Measurements from ENCODE around the gene LIN37. TPM values are rescaled to one million over a fixed set of nuclear protein-coding genes. Genes with fewer than 3 reads are reported as not detected.

Gene LIN37
- total and polyA plus RNA-seq, 2 experiments from 2014 or later, result 12.0 to 13.6 TPM

GRCh38 chr19:35757231-35757748 lies 8.9 kb downstream of the LIN37 start:
- Histone ChIP-seq H3K4me3 (no peak overlapping the region), H2AFZ (no peak overlapping the region), H3K9me3 (ENCODE audit: low read depth) (no peaks in the 10 kb centered on the region), H3K4me2 (peak overlapping the region; percentile 74), H3K27me3 (peaks cover 2% of the 10 kb centered on the region), H3K4me1 (ENCODE audit: insufficient read depth) (peaks cover 28% of the 10 kb centered on the region), H3K79me2 (peaks cover 22% of the 10 kb centered on the region), H4K20me1 (ENCODE audit: insufficient read depth, poor library complexity, severe bottlenecking) (no peaks in the 10 kb centered on the region), H3K27ac (peak overlapping the region; percentile 97), H3K36me3 (replicated peaks; ENCODE audit: insufficient read depth, low read depth) (no peaks in the 10 kb centered on the region), H3K9me2 (replicated peaks; ENCODE audit: insufficient read depth) (no peaks in the 10 kb centered on the region)
- WGBS (ENCODE audit: low lambda C conversion rate, missing lambda C conversion rate), result 11% methylated on average over 18 of the region's 19 CpGs
- peak; percentile 92 for DNase-seq (ENCODE audit: low spot score)
- TF ChIP-seq EZH2 (IDR thresholded peaks at IDR 0.05; ENCODE audit: borderline replicate concordance), result no peak
- no peak for TF ChIP-seq CTCF (IDR thresholded peaks at IDR 0.05; ENCODE audit: poor library complexity)
- TF ChIP-seq EZH2phosphoT487 (IDR thresholded peaks at IDR 0.05; ENCODE audit: low read depth, severe bottlenecking, unreplicated experiment), result no peak

GRCh38 chr19:35757749-35758608 lies 9.6 kb downstream of the LIN37 start, which contains the start of gene PROSER3:
Gene PROSER3, plus strand, starts transcription at chr19:35758176. Its CDS starts 40 bp downstream, at chr19:35758216.
- H3K27me3 ChIP-seq, result peaks cover 2% of the 10 kb centered on the region
- peak within 1 kb of the TSS; percentile 43 for H3K4me3 ChIP-seq
- peak within 1 kb of the TSS; percentile 97 for H3K27ac ChIP-seq
- peaks cover 28% of the 10 kb centered on the region for H3K4me1 ChIP-seq (ENCODE audit: insufficient read depth)
- peak; percentile 98 for DNase-seq (ENCODE audit: low spot score)
- H3K4me2 ChIP-seq, result peak within 1 kb of the TSS; percentile 77
- H2AFZ ChIP-seq, result peak within 1 kb of the TSS; percentile 58
- H4K20me1 ChIP-seq (ENCODE audit: insufficient read depth, poor library complexity, severe bottlenecking), result no peaks in the 10 kb centered on the region
- no peaks in the 10 kb centered on the region for H3K9me3 ChIP-seq (ENCODE audit: low read depth)
- WGBS (ENCODE audit: low lambda C conversion rate, missing lambda C conversion rate), result under 1% methylated on average over 52 of the region's 53 CpGs
- TF ChIP-seq EZH2phosphoT487 (IDR thresholded peaks at IDR 0.05; ENCODE audit: low read depth, severe bottlenecking, unreplicated experiment) (no peak), CTCF (IDR thresholded peaks at IDR 0.05; ENCODE audit: poor library complexity) (no peak), EZH2 (IDR thresholded peaks at IDR 0.05; ENCODE audit: borderline replicate concordance) (no peak)
- no peaks in the 10 kb centered on the region for H3K36me3 ChIP-seq (replicated peaks; ENCODE audit: insufficient read depth, low read depth)
- H3K9me2 ChIP-seq (replicated peaks; ENCODE audit: insufficient read depth), result no peaks in the 10 kb centered on the region
- peaks cover 22% of the 10 kb centered on the region for H3K79me2 ChIP-seq

GRCh38 chr19:35759697-35760096 lies 11.3 kb downstream of the LIN37 start:
- Histone ChIP-seq H3K27ac (no peak overlapping the region), H3K79me2 (peaks cover 22% of the 10 kb centered on the region), H3K4me3 (no peak overlapping the region), H3K9me2 (replicated peaks; ENCODE audit: insufficient read depth) (no peaks in the 10 kb centered on the region), H3K4me1 (ENCODE audit: insufficient read depth) (peaks cover 28% of the 10 kb centered on the region), H2AFZ (no peak overlapping the region), H3K9me3 (ENCODE audit: low read depth) (no peaks in the 10 kb centered on the region), H3K4me2 (no peak overlapping the region), H3K36me3 (replicated peaks; ENCODE audit: insufficient read depth, low read depth) (no peaks in the 10 kb centered on the region), H3K27me3 (peaks cover 2% of the 10 kb centered on the region), H4K20me1 (ENCODE audit: insufficient read depth, poor library complexity, severe bottlenecking) (no peaks in the 10 kb centered on the region)
- TF ChIP-seq CTCF (IDR thresholded peaks at IDR 0.05; ENCODE audit: poor library complexity) (no peak), EZH2phosphoT487 (IDR thresholded peaks at IDR 0.05; ENCODE audit: low read depth, severe bottlenecking, unreplicated experiment) (no peak), EZH2 (IDR thresholded peaks at IDR 0.05; ENCODE audit: borderline replicate concordance) (no peak)
- no peak for DNase-seq (ENCODE audit: low spot score)
- WGBS (ENCODE audit: low lambda C conversion rate, missing lambda C conversion rate), result 96% methylated on average over 2 of the region's 2 CpGs

Measured in hepatocyte (in vitro differentiated cells).